D721Med (cell line): ENCODE measurements around the gene ACTR5.

Experiments used
- DNase-seq: peaks from one replicate; pipeline ENCODE4 v3.0.0; 2011; ENCODE audit warnings: low spot score; ENCODE audit not compliant: insufficient read length
- FAIRE-seq: peaks from 2 replicates; lab custom pipeline; 2011; peaks lifted over from hg19 to GRCh38; lab: Jason Lieb, UNC
- TF ChIP-seq, protein P1 (sequence below): IDR thresholded peaks from 2 replicates; pipeline ENCODE4 v1.5.1; 2012; ENCODE audit warnings: mild to moderate bottlenecking, control low read depth; ENCODE audit not compliant: insufficient read depth; ENCODE audit errors: missing control alignments

ACTR5 gene

DNA sequence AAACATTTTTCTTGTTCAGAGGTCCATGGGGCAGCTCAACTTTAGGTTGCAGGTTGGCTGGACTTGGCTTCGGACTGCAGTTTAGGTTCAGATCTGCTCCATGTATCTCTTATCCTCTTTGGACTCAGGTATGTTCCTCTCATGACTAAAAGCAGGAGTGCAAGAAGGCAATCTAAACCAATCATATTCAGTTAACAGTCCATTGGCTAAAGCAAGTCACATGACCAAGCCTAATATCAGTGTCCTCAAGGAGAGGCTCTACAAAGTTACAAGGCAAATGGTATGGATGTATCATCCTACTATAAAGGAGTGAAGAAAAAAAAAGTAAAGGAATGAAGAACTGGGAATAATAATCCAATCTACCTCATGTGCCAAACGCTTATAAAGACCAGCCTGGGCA lies 2.5 kb upstream of the ACTR5 start:
- FAIRE-seq (no peak), DNase-seq (no peak)
- TF ChIP-seq, protein P1, sequence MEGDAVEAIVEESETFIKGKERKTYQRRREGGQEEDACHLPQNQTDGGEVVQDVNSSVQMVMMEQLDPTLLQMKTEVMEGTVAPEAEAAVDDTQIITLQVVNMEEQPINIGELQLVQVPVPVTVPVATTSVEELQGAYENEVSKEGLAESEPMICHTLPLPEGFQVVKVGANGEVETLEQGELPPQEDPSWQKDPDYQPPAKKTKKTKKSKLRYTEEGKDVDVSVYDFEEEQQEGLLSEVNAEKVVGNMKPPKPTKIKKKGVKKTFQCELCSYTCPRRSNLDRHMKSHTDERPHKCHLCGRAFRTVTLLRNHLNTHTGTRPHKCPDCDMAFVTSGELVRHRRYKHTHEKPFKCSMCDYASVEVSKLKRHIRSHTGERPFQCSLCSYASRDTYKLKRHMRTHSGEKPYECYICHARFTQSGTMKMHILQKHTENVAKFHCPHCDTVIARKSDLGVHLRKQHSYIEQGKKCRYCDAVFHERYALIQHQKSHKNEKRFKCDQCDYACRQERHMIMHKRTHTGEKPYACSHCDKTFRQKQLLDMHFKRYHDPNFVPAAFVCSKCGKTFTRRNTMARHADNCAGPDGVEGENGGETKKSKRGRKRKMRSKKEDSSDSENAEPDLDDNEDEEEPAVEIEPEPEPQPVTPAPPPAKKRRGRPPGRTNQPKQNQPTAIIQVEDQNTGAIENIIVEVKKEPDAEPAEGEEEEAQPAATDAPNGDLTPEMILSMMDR, result no peak

DNA sequence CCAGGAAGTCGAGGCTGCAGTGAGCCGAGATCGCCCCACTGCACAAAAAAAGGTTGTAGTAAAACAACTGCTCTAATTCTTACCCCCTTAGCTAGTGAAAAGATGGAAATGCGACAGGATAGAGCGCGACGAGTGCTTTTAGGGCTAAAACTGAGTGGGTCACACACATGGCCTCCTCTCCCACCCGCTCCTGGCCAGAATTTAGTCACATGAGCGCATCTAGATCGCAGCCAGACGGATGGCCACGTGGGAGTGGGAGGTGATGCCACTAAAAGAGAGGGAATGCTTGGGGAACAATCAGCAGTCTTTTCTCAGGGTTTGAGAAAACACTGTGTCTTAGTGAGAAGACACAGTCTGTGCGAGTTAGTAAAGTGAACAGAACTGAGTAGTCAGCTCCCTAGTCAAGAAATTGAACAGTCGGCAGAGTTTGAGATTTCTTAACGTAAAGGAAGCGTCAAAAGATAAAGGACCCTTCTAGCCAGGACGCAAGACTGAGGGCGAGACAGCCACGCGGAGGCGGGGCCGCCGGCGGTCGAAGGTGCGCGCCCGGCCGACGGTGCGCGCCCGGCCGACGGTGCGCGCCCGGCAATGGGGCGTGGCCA lies 664 bp upstream of the ACTR5 start:
- no peak for DNase-seq
- FAIRE-seq, result no peak
- TF ChIP-seq, protein P1, result no peak

DNA sequence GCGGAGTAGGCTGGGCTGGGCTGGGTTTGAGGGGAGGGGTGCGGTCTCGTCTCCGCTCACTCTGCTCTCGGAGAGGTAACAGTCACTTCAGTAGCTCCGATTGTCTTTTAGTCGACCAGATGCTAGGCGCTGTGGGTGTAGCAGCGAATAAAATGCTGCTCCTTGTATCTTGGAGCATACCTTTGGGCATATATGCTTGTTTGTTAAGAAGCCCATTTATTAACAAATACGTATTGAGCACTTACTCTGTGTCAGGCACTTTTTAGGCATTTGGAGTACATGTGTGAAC lies 545 bp downstream of the ACTR5 start:
- no peak for DNase-seq
- TF ChIP-seq, protein P1, result no peak
- FAIRE-seq, result no peak

DNA sequence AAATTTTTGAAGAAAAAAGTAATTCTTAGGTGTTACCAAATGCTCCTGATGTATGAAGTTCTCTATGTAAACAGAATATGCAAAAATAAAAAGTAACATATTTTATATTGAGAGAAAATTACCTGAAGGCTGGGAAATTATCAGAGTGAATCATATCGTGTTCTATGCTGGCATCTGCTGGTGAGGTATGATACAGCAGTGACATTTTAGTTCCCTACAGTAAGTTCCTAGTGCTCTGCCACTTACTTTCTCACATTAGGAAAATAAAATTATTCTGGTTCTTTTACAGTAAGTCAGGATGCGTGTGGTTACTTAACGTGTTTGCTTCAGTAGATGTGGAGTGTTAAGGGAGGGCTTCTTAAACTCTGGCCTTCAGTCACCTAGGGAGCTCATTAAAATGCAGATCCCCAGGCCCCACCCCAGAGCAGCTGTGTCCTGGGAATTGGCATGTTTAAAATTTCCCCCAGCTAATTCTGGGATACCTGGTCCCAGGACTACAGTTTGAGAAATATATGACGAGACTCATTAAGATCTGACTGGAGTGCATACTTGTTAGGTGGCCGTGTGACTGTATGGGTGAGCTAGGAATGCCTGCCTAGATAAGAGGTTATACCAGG lies 3.2 kb downstream of the ACTR5 start:
- TF ChIP-seq, protein P1, result peak; percentile 68
- DNase-seq (no peak), FAIRE-seq (no peak)

DNA sequence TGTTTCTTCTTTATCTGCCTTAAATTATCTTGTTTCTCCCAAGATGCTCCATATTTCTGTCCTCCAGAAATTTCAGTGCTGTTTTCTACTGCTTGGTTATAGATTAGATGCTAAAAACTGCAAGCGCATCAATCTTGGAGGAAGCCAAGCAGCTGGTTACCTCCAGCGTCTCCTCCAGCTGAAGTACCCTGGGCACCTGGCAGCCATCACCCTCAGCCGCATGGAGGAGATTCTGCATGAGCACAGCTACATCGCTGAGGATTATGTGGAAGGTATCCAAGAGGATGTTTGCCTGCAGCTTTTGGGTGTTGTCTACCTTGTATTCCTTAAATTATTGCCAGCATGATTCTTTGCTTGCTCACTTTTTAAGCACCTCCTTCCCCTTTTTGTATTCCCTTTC lies 3.8 kb downstream of the ACTR5 start:
- TF ChIP-seq, protein P1, result no peak
- DNase-seq (no peak), FAIRE-seq (no peak)

DNA sequence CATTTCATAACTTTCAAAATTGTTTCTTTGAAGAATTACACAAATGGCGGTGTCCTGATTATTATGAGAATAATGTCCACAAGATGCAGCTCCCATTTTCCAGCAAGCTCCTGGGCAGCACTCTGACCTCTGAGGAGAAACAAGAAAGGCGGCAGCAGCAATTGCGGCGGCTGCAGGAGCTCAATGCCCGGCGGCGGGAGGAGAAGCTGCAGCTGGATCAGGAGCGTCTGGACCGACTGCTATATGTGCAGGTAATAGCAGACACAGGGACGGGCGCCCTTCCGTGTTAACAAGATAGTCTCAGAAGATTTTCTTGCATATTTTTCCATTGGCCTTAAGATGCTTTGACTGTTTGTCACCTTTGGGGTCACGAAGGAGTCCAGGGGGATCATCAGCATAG lies 6.7 kb downstream of the ACTR5 start:
- TF ChIP-seq, protein P1, result no peak
- no peak for DNase-seq
- FAIRE-seq, result no peak

DNA sequence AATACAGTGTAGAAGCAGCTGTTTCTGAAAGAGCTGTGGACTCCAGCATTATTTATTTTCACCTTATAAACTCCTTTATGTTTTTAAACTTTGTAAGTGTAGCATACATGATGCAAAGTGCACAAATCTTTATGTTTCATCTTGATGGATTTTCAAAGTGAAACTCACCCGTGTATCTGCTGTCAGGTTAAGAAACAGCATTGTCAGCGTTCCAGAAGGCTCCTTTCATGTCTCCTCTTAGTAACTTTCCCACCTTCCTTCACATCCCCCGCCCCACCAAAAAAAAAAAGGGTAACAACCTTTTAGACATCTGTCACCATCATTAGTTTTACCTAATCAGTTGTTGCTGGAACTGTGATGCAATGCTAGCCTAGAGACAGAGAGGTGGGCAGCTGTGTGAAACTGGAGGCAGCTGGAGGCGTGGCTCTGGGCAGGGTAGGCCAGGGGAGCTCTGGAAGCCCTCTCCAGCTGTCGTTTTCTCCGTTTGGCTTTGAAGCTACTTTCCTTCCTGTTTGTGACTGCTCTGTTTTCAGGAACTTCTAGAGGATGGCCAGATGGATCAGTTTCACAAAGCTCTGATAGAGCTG lies 7.2 kb downstream of the ACTR5 start:
- no peak for DNase-seq
- TF ChIP-seq, protein P1, result no peak
- FAIRE-seq, result no peak
